CD8-positive, alpha-beta memory T cell (primary cell): ENCODE data around the gene PKIG. TPM values are rescaled to one million over a fixed set of nuclear protein-coding genes. Genes with fewer than 3 reads are reported as not detected.

Source experiments
- CTCF ChIA-PET: fragments of 350-600 bp; sonication (Branson Sonifier 250); formaldehyde crosslinking; loops from one replicate; lab custom pipeline; 2021; ENCODE audit warnings: antibody characterized with exemption; lab: Charles Lee
- POLR2A ChIA-PET: fragments of 350-600 bp; sonication (Branson Sonifier 250); formaldehyde crosslinking; loops from one replicate; lab custom pipeline; 2021; ENCODE audit warnings: antibody characterized with exemption; lab: Charles Lee
- DNase-seq, 5 donors: peaks; one replicate each; pipeline versions ENCODE4 v3.0.0 to v3.0.0-alpha.2; 2020 to 2022; ENCODE audit warnings: mixed read lengths in 1 of 5
- H3K27ac ChIP-seq: one replicate; pipeline ENCODE4 v1.7.0; 2013; ENCODE audit warnings: low read depth, mild to moderate bottlenecking, low read length, moderate library complexity
- H3K27me3 ChIP-seq: 2 replicates; pipeline ENCODE4 v1.7.0; 2013; ENCODE audit warnings: low read length, mild to moderate bottlenecking; ENCODE audit not compliant: insufficient read depth, poor library complexity, severe bottlenecking
- H3K36me3 ChIP-seq: 2 replicates; pipeline ENCODE4 v1.7.0; 2013; ENCODE audit warnings: mild to moderate bottlenecking, low read length, moderate library complexity; ENCODE audit not compliant: insufficient read depth
- H3K4me1 ChIP-seq: 2 replicates; pipeline ENCODE4 v1.7.0; 2013; ENCODE audit warnings: mild to moderate bottlenecking, low read length, moderate library complexity; ENCODE audit not compliant: insufficient read depth
- H3K4me3 ChIP-seq: 2 replicates; pipeline ENCODE4 v1.7.0; 2013; ENCODE audit warnings: mild to moderate bottlenecking, low read length
- H3K9me3 ChIP-seq: 2 replicates; pipeline ENCODE4 v1.7.0; 2013; ENCODE audit warnings: mild to moderate bottlenecking, low read length
- H3K27ac Mint-ChIP-seq, 8 donors: one replicate each; pipeline ENCODE4 v1.8.0; 2020 to 2021; ENCODE audit warnings: mixed read lengths in 8 of 8, mild to moderate bottlenecking in 6 of 8, inconsistent platforms in 3 of 8, moderate library complexity in 3 of 8
- H3K27me3 Mint-ChIP-seq, 2 donors: one replicate each; pipeline ENCODE4 v1.8.0; 2020 to 2021; ENCODE audit warnings: mixed read lengths in 2 of 2, mild to moderate bottlenecking in 1 of 2, moderate library complexity in 1 of 2
- H3K36me3 Mint-ChIP-seq, 3 donors: one replicate each; pipeline ENCODE4 v1.8.0; 2020 to 2021; ENCODE audit warnings: mixed read lengths in 3 of 3, inconsistent platforms in 1 of 3, mild to moderate bottlenecking in 1 of 3
- H3K4me1 Mint-ChIP-seq, 3 donors: one replicate each; pipeline ENCODE4 v1.8.0; 2020 to 2021; ENCODE audit warnings: mixed read lengths in 3 of 3, inconsistent platforms in 1 of 3, mild to moderate bottlenecking in 1 of 3
- H3K4me3 Mint-ChIP-seq, 7 donors: one replicate each; pipeline ENCODE4 v1.8.0; 2020 to 2021; ENCODE audit warnings: mixed read lengths in 7 of 7, mild to moderate bottlenecking in 6 of 7, moderate library complexity in 4 of 7, inconsistent platforms in 2 of 7
- H3K9me3 Mint-ChIP-seq, 5 donors: one replicate each; pipeline ENCODE4 v1.8.0; 2020 to 2022; ENCODE audit warnings: mixed read lengths in 5 of 5, mild to moderate bottlenecking in 3 of 5, moderate library complexity in 2 of 5, inconsistent platforms in 1 of 5
- polyA plus RNA-seq: library from polyadenylated mRNA; unstranded; fragments of 300-500 nt; fragmentation: Illumina TruSeq; gene quantifications from one replicate; pipeline ENCODE4 v1.2.3, GENCODE V29; 2021
- total RNA-seq, 2 experiments: library from RNA; stranded (reverse); gene quantifications; one replicate each; pipeline ENCODE4 v1.2.3, GENCODE V29; 2021

PKIG gene
- total and polyA plus RNA-seq, 3 experiments from 2014 or later = 0.97 to 4.9 (median 4.4) TPM

- no peaks in the 10 kb centered on the region for H3K9me3 ChIP-seq
- H3K36me3 ChIP-seq = no peaks in the 10 kb centered on the region
- no peak overlapping the region for H3K27ac ChIP-seq
- ChIA-PET POLR2A (no interaction called here), CTCF (interaction anchor here (0.7 to 1.9 kb wide), 4 partner anchors 16 to 89 kb away, joined by 3 to 7 read pairs (median 3); no protein-coding TSS in a partner anchor)
- H3K4me1 ChIP-seq = peaks cover 6% of the 10 kb centered on the region
- Mint-ChIP-seq H3K36me3 (no peaks in the 10 kb centered on the region), H3K4me1 (peaks cover 6 to 10% (median 8%) of the 10 kb centered on the region in 3 donors), H3K27me3 (no peaks in the 10 kb centered on the region), H3K9me3 (no peaks in the 10 kb centered on the region), H3K27ac (no peak overlapping the region), H3K4me3 (no peak overlapping the region)
- DNase-seq = no peak
- H3K27me3 ChIP-seq = no peaks in the 10 kb centered on the region
- no peak overlapping the region for H3K4me3 ChIP-seq
These were observed 11.4 kb downstream of the PKIG start for GRCh38 chr20:44593751-44594150.

- no peaks in the 10 kb centered on the region for H3K36me3 Mint-ChIP-seq
- ChIA-PET CTCF (interaction anchor here (0.9 to 1.9 kb wide), 4 partner anchors 14 to 88 kb away, joined by 3 to 7 read pairs (median 4); no protein-coding TSS in a partner anchor), POLR2A (no interaction called here)
- H3K4me3 Mint-ChIP-seq = no peak overlapping the region
- no peaks in the 10 kb centered on the region for H3K27me3 ChIP-seq
- no peaks in the 10 kb centered on the region for H3K9me3 ChIP-seq
- no peak for DNase-seq
- no peak overlapping the region for H3K4me3 ChIP-seq
- no peak overlapping the region for H3K27ac Mint-ChIP-seq
- no peaks in the 10 kb centered on the region for H3K9me3 Mint-ChIP-seq
- H3K4me1 ChIP-seq = peaks cover 9% of the 10 kb centered on the region
- no peak overlapping the region for H3K27ac ChIP-seq
- H3K4me1 Mint-ChIP-seq = peaks cover 7 to 14% (median 9%) of the 10 kb centered on the region in 3 donors
- H3K36me3 ChIP-seq = no peaks in the 10 kb centered on the region
- H3K27me3 Mint-ChIP-seq = no peaks in the 10 kb centered on the region
These were observed 12.4 kb downstream of the PKIG start for GRCh38 chr20:44594730-44595129.

GRCh38 chr20:44596010-44596409 is 13.6 kb downstream of the PKIG start:
- no peaks in the 10 kb centered on the region for H3K36me3 Mint-ChIP-seq
- CTCF ChIA-PET = no interaction called here
- no peaks in the 10 kb centered on the region for H3K9me3 Mint-ChIP-seq
- POLR2A ChIA-PET = no interaction called here
- DNase-seq = no peak
- H3K4me3 Mint-ChIP-seq = no peak overlapping the region
- H3K4me1 Mint-ChIP-seq = peaks cover 7 to 14% (median 9%) of the 10 kb centered on the region in 3 donors
- Histone ChIP-seq H3K36me3 (no peaks in the 10 kb centered on the region), H3K9me3 (no peaks in the 10 kb centered on the region), H3K4me3 (no peak overlapping the region), H3K4me1 (peaks cover 9% of the 10 kb centered on the region), H3K27ac (no peak overlapping the region), H3K27me3 (no peaks in the 10 kb centered on the region)
- H3K27ac Mint-ChIP-seq = peak overlapping the region in 1 of 8 donors; percentile 27
- no peaks in the 10 kb centered on the region for H3K27me3 Mint-ChIP-seq

- Histone ChIP-seq H3K4me1 (peaks cover 9% of the 10 kb centered on the region), H3K9me3 (no peaks in the 10 kb centered on the region), H3K36me3 (no peaks in the 10 kb centered on the region), H3K27ac (no peak overlapping the region), H3K4me3 (no peak overlapping the region), H3K27me3 (no peaks in the 10 kb centered on the region)
- no peaks in the 10 kb centered on the region for H3K36me3 Mint-ChIP-seq
- DNase-seq = no peak
- peaks cover 7 to 14% (median 9%) of the 10 kb centered on the region in 3 donors for H3K4me1 Mint-ChIP-seq
- H3K4me3 Mint-ChIP-seq = no peak overlapping the region
- CTCF ChIA-PET = interaction anchor here (0.6 kb wide), 1 partner anchor 79 kb away, joined by 4 read pairs; no protein-coding TSS in a partner anchor
- no peaks in the 10 kb centered on the region for H3K27me3 Mint-ChIP-seq
- H3K9me3 Mint-ChIP-seq = no peaks in the 10 kb centered on the region
- peak overlapping the region in 1 of 8 donors; percentile 22 for H3K27ac Mint-ChIP-seq
- POLR2A ChIA-PET = no interaction called here
These were observed 14.5 kb downstream of the PKIG start for GRCh38 chr20:44596876-44597275.

- ChIA-PET CTCF (interaction anchor here (1.2 kb wide), 1 partner anchor 10 kb away, joined by 3 read pairs; no protein-coding TSS in a partner anchor), POLR2A (no interaction called here)
- Histone ChIP-seq H3K9me3 (no peaks in the 10 kb centered on the region), H3K27ac (no peak overlapping the region), H3K27me3 (no peaks in the 10 kb centered on the region), H3K4me1 (peaks cover 9% of the 10 kb centered on the region), H3K4me3 (no peak overlapping the region), H3K36me3 (no peaks in the 10 kb centered on the region)
- Mint-ChIP-seq H3K36me3 (no peaks in the 10 kb centered on the region), H3K9me3 (no peaks in the 10 kb centered on the region), H3K27ac (peak overlapping the region in 2 of 8 donors; percentile 6 to 47), H3K27me3 (no peaks in the 10 kb centered on the region), H3K4me3 (no peak overlapping the region), H3K4me1 (peaks cover 7 to 14% (median 9%) of the 10 kb centered on the region in 3 donors)
- DNase-seq = no peak
These were observed 15.1 kb downstream of the PKIG start for GRCh38 chr20:44597516-44597915.

- Mint-ChIP-seq H3K4me1 (peaks cover 7 to 14% (median 9%) of the 10 kb centered on the region in 3 donors), H3K27ac (peak overlapping the region in 2 of 8 donors; percentile 31 to 74), H3K4me3 (no peak overlapping the region), H3K9me3 (no peaks in the 10 kb centered on the region), H3K27me3 (no peaks in the 10 kb centered on the region), H3K36me3 (no peaks in the 10 kb centered on the region)
- Histone ChIP-seq H3K9me3 (no peaks in the 10 kb centered on the region), H3K27ac (no peak overlapping the region), H3K4me1 (peaks cover 9% of the 10 kb centered on the region), H3K27me3 (no peaks in the 10 kb centered on the region), H3K4me3 (no peak overlapping the region), H3K36me3 (no peaks in the 10 kb centered on the region)
- POLR2A ChIA-PET = no interaction called here
- no peak for DNase-seq
- CTCF ChIA-PET = interaction anchor here (0.9 to 1.5 kb wide), 4 partner anchors 10 to 286 kb away, joined by 3 to 4 read pairs (median 3); no protein-coding TSS in a partner anchor
These were observed 15.6 kb downstream of the PKIG start for GRCh38 chr20:44597930-44598329.

GRCh38 chr20:44598423-44599305 is 16.3 kb downstream of the PKIG start:
- Histone ChIP-seq H3K4me3 (no peak overlapping the region), H3K27me3 (no peaks in the 10 kb centered on the region), H3K4me1 (peaks cover 9% of the 10 kb centered on the region), H3K27ac (no peak overlapping the region), H3K36me3 (no peaks in the 10 kb centered on the region), H3K9me3 (no peaks in the 10 kb centered on the region)
- Mint-ChIP-seq H3K4me1 (peaks cover 7 to 14% (median 9%) of the 10 kb centered on the region in 3 donors), H3K36me3 (no peaks in the 10 kb centered on the region), H3K9me3 (no peaks in the 10 kb centered on the region), H3K27me3 (no peaks in the 10 kb centered on the region), H3K4me3 (no peak overlapping the region), H3K27ac (peak overlapping the region in 6 of 8 donors; percentile 17 to 74 (median 43))
- ChIA-PET POLR2A (no interaction called here), CTCF (interaction anchor here (0.9 to 1.5 kb wide), 4 partner anchors 11 to 287 kb away, joined by 3 to 4 read pairs (median 3); no protein-coding TSS in a partner anchor)
- no peak for DNase-seq

GRCh38 chr20:44599715-44600114 is 17.3 kb downstream of the PKIG start:
- Mint-ChIP-seq H3K9me3 (no peaks in the 10 kb centered on the region), H3K36me3 (no peaks in the 10 kb centered on the region), H3K27me3 (no peaks in the 10 kb centered on the region), H3K27ac (peak overlapping the region in 1 of 8 donors; percentile 23), H3K4me1 (peaks cover 7 to 14% (median 9%) of the 10 kb centered on the region in 3 donors), H3K4me3 (no peak overlapping the region)
- Histone ChIP-seq H3K27me3 (no peaks in the 10 kb centered on the region), H3K9me3 (no peaks in the 10 kb centered on the region), H3K4me3 (no peak overlapping the region), H3K36me3 (no peaks in the 10 kb centered on the region), H3K4me1 (peaks cover 9% of the 10 kb centered on the region), H3K27ac (no peak overlapping the region)
- POLR2A ChIA-PET = no interaction called here
- CTCF ChIA-PET = interaction anchor here (1.1 kb wide), 1 partner anchor 11 kb away, joined by 3 read pairs; no protein-coding TSS in a partner anchor
- DNase-seq = no peak
